Limb (tissue), 2 donors: ENCODE data around the gene PRKRA.
"Not testable (repeated sequence)": the region's sequence is repeated elsewhere in the genome, so short reads cannot be mapped to it uniquely, and the experiment has no call there.

Experiments
- DNase-seq, 2 donors: peaks; one replicate each; pipeline ENCODE4 v3.0.0-alpha.2; 2016; ENCODE audit errors: extremely low spot score in 2 of 2

Gene PRKRA

DNA sequence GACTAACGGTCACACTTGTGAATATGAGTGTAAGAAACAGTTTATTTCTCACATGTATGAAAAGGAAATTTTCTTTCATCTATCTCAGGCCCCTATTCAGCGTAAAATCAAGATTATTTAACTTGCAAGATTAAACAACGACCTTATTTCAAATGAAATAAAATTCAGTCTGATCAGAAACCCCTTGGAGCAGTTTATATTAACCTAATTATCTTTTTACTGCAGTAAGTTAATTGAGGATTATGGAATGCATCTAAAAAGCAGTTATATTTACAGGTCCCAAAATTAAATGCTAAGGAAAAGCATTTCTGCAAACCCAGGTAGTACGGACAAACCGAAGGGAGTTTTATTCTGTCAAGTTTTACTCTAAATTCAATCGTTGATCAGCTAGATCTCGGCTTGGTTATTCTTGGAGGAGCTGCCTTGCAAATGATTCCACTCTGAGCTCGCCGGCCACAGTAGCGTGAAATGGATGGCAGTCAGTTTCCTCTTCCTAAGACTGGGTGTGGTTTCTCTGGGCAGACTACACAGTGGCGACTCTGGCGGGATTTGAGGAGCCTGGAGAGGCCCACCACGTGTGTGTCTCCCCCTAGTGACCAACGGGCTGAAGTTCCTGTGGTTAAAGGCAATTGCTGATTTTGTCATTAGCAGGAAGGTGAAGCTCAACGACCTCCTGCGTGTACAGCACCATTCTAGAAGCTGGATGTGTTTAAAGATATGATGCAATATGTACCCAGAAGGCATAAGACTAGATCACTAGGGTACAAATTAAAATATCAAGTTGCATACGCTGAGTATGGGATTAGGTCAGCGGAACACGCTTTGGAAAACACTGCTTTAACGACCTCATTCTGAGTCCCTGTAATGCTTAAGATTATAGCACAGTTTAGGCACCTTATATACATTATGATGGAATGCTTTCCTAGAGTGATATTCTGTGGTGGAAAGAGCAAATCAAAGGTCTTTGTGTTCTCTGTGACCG is 36.4 kb downstream of the PRKRA start:
- DNase-seq: peak; percentile 90 to 95

DNA sequence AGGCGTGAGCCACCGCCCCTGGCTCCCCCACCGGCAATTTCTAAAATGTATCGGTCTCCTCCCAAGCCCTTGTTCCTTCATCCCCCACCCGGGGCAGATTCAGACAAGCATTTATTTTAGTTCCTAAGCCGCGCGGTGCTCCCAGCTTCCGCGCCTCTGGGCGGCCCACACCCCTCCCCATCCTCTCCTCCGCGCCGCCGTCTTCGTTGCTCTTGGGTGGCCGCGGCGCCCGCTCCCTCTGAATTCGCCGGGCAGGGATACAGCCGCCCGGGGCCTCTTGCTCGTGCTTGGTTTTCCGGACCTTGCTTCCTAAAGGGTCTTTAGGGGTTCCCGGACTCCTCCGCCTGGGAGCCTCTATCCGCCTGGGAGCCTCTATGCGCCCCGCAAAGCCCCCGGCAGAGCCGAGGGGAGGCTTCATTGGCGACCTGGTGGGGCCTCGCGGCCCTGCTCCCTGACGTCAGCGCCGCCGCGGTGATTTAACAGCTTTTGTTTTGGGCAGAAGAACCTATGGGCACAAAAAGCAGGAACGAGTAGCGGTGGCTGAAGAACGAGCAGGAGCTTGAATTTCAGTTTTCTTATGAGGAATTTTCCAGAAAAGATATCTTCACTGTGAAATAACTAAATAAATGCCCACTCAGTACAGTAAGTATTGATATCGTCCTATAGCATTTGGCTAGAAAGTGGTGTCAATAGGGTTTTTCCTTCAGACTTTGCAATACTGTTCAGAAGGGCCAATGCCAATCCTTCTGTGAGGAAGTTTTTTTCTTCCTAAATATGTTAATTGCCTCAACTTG is 37.3 kb downstream of the PRKRA start:
- DNase-seq: peak; percentile 74 to 87

DNA sequence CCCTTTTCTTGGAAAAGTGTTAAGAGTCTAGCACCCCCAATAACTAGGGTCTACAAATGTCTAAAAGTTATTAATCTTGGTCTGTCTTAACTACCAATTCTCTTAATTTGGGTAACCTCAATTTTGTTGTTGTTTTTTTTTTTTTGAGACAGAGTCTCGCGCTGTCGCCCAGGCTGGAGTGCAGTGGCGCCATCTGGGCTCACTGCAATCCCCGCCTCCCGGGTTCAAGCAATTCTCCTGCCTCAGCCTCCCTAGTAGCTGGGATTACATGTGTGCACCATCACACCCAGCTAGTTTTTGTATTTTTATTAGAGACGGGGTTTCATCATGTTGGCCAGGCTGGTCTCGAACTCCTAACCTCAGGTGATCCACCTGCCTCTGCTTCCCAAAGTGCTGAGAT is 38.5 kb downstream of the PRKRA start:
- DNase-seq: not testable (repeated sequence)

DNA sequence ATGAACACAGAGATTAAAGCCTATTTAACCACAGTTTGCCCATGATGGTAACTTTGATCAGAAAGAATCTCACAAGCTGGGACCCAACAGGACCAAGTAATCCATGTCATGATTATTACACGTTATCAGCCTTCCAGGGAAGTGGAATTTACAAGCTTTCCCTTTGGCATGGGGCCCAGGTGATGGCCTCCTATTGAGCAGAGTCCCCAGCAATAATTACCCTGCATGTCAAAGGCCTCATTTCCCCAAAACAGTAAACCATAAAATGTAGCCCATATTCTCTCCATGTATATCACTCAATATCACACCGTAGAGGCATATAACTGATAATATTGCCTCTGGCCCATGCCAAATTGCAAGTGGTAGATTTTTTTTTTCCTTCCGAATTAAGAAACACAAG is 38.9 kb downstream of the PRKRA start:
- no peak for DNase-seq

DNA sequence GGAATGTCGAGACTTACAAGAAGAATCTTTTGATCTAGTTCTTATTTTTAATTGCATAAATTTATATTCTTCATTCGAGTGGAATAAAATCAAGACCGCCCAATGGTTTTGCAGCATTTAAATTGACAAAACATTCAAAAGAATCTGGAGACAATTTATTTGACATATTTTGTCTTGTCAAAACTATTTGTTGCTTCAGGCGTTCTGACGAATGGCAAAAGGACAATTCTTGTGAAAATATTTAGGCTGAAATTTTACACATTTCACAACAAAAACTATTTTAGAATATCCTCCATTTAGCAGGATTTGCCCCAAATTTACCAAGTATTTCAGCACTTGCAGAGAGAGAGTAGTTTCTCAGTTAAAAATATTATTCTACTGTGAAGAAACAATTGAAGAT is 41.7 kb downstream of the PRKRA start:
- DNase-seq: no peak

DNA sequence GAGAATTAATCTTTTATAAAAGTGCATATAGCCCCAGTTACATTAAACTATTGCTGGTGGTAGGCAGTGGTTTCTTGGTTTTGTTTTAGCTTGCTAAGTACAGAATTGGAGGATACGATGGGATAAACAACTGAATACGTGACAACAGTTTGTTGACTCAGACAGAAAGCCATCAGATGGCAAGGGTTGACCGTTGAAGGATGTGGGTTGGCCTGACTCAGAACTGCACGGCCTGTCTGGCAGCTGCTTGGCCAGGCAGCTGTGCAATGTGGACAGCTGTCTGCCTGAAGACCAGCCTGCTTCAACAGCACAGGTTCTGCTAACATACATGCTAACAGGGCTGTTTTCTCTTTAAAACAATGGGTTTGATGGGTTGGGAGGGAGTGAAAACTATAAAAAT is 46.6 kb downstream of the PRKRA start:
- DNase-seq: peak in 1 of 2 donors; percentile 55

DNA sequence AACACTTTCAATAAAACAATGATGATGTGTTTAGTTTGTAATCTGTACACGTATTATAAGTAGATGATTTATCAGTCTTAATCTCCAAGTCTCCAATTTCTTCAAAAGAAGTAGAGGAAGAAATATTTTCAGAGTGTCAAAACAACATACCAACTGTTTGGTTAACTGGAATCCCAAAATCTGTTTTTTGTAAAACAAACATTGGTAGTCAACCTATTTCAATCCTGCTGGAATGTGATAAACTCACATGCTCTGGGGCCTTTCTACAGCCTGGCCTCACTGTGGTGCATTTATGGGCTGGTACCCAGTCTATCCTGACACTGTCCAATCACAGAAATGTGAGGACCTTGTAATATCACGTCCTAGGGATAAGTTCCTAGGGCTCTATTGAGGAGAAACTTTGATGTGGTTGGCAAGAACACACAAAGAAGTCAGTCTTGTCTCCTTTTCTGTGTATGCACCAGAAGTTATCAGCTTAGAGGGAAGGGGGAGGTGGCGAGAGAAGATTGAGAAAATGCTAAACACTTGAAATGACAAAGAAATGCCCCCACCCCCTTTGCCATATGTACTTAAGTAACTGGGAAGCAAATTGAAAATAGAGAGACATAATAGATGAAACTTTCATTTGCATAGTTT is 47.2 kb downstream of the PRKRA start:
- no peak for DNase-seq

DNA sequence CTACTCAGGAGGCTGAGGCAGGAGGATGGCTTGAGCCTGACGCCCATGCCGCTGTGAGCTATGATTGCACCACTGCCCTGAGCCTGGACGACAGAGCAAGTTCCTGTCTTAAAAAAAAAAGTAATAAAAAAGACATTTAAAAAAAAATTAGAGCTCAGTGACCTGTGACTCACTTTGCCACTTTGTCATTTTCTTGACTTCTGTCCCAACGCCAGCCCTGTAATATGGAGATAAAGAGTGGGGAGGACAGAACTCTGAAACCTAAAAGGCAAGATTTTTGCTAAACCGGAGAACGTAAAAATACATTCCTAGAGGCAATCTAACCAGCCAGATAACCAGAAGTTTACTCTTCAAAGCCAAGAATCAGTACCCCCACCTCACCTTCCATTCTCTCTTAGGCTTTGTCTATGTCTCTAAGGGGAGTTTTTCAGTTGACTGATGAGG is 49.0 kb downstream of the PRKRA start:
- DNase-seq: no peak

DNA sequence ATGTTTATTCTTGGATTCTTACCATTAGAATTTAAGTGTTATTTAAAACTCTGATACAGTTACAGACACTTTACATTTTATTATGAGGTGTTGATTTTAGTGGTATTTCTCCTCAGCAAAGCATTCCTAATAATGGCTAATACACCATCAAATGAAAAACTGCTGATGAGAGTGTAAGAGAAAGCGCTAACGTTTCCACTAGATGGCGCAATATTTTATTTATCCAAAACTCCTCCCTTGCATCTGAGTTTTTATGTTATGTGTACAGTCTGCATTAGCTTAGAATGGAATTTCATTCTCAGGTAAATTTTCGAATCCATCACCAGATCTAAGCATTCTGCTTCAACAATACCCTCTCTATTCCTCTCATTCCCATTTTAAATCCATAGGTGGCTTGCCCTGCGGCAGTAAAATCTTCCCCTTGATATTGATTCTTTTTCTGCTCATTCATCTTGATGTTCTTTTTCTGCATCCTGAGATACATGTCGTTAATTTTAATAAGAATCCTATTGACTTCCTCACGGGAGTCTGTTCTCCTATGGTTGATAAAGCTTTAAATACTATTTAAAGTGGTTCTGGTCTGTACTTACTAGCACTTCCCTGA is 53.9 kb downstream of the PRKRA start:
- peak in 1 of 2 donors; percentile 62 for DNase-seq

DNA sequence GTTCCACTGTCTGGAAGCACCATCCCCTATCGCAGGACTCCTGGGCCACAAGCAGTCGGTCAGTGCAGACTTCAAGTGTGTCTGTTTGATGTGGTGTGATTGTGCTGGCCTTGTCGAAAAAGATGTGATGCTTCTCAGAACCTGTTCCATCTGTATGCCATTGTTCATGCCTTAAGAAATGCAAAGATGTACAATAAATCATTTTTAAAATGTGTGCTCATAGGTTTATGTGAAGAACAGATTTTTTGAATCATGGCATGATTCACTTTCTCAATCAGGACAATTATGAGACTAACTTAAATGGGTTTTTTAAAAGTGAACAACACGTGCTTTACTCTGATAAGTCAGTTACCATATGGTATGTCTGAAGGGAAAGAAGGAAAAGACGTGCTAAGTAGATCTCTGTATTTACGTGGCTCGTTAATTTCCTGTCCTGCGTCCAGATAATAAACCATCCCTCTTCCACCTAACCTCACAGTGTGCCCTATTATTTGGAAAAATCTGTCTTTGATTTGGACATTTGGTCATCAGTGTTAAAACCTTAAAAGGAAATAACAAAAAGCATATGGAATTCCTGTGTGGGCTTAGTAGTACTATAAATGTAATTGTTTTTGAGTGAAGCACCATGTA is 54.9 kb downstream of the PRKRA start:
- DNase-seq: no peak

DNA sequence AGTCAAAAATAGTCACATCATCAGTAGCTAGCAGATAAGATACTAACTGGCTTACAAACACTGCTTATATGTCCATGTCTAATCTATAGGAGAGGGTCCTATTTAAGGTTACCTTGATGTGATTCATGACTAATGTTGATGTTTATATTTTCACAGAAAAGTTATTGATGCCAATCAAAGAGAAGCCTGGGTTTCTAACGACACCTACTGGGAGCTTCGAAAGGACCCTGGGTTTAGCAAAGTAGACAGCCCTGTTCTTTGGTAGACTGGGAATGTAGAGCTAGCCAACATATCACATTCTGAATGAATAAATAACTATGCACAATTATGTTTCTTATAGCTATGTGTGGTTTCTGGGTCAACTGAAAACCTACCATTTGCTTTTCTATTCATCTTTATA is 55.7 kb downstream of the PRKRA start:
- DNase-seq: no peak

DNA sequence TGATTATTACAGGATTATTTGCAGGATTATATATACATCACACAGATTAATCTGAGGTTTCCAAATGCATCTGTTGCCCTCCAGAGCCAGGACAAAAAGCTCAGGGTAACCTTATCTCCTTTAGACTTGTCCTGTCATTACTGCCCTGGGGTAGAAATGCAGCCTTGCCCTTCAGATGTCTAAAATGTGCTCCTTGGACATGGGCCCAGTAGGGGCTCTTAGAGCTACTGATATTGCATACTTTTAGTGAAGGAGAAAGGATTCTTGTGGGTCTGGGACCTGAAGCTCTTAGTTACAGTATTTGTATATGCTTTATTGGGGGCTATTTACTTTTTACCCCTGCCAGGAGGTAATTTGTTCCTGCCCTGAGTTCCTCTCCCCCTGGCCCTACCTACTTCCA is 56.1 kb downstream of the PRKRA start:
- no peak for DNase-seq

DNA sequence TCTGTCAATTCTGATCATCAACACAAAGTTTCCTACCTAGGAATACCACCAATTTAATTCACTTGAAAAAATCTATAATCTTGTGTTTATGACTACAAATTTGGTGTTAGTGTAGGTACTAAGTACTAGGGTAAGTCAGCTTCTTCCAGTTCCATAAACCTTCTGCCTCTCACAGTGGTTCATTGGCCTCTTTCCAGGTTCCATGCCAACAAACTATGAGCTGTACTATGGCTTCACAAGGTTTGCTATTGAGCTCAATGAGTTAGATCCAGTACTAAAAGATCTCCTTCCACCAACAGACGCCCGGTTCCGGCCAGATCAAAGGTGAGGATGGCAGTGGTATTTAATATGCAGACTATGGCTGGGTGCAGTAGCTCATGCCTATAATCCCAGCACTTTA is 58.8 kb downstream of the PRKRA start:
- DNase-seq: no peak

DNA sequence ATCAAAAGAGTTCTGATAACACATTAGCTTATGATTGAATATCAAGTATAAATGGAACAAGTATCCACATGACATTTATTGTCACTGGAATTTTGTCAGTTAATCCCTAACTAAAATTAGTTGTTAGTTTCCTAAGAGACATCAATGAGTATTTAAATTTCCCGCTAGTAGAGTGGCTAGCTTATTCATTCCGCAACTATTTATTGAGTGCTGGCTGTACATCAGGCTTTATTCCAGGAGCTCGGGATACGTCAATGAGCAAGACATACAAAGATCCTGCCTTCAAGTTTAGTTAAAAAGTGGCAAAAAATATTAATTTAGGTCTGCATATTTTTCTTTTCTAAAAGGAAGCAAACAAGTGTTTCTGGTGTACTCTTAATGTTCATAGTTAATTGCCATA is 59.3 kb downstream of the PRKRA start:
- no peak for DNase-seq

DNA sequence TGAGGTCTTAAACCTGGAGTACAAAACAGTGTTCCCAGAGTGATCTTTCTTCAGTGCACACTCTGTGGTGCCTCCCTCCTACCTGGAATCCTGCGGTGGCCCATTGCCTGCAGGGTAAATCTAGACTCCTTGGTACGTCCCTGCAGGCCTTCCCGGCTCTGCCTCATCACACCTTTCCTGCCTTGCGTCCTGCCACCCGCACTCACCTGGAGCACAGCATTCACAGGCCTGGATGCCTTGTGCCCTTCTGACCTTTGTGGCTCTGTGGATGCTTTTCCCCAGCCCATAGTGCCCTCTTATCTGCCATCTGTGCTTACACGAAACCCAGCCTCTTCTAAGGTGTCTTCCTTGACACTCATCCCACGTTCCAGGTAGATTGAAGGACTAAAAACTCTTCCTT is 62.7 kb downstream of the PRKRA start:
- no peak for DNase-seq

DNA sequence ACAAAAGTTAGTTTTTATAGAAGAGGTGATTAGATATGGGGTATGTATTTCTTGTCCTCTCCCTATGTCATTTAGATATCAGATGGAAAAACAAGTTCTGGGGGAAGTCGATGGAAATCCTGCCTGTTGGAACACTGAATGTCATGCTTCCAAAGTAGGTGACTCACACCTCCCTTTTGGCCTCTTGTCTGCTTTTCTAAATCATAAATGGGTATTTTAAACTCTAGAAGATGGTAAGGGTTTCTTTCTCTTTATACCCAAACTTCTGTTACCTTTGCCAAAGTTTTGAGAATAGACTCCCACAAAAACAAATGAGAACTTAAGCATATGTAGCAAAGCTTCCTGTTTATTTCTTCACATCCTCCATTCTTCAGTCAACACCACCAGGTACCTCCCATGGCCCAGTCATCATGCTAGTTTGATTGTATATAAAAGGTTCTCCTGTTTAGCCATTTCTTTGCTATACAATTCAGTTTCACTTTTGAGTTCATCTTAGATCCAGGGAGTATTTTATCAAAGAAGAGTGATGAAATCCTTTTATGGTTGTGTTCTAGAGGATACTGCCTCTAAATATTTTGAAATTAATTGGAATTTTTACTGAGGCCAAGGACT is 63.9 kb downstream of the PRKRA start:
- DNase-seq: no peak

DNA sequence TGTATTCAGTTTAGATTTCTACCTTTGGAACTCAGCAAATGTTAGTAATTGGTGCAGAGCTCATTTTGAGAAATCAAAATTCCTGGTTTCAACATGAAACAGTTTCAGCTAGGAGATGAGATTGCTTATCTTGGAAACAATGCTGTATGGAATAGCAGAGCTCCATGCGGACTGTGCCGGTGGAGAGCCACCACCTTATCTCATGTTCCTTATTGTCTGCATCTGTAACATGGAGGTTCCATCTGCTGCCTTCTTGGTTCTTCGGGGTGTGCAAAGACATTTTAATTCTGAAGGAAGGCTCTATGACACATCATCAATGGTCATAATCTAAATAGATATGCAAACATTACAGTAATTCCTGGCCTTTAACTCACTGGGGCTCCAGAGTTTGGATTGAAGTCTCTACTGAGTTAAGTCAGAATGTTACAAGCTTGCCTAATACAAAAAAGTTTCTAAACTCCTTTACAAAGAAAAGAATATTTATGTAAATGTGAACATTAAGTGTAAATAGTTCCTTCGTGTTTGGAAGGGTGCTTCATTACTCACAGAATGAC is 65.3 kb downstream of the PRKRA start:
- DNase-seq: no peak

DNA sequence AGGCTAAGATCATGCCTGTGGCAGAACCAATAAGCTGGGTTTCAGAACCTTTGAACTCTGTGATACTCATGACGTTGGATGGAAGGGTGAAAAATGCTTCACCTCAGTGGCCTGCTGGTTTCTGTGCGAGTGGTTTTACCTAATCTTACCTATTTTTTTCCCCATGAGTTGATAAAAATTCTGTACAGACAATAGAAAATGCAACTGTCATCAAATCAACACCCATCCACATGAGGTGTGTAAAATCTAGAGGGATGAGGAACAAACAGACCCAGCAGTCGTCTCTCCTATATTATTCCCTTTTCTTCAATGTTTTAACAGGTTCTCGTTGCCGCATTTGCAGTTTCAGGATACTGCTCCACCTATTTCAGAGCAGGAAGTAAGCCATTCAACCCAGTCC is 67.3 kb downstream of the PRKRA start:
- no peak for DNase-seq
